NOMO-1 treated with dmso at 0.1 percent for 144 hours (cell line): Measurements from ENCODE around the gene CASK.
"Not testable (repeated sequence)": the region's sequence is repeated elsewhere in the genome, so short reads cannot be mapped to it uniquely, and the experiment has no call there.

ENCODE experiments used
- DNase-seq: peaks from one replicate; lab custom pipeline; 2025; ENCODE audit not compliant: unreplicated experiment; lab: John Stamatoyannopoulos, UW

Gene CASK

DNA sequence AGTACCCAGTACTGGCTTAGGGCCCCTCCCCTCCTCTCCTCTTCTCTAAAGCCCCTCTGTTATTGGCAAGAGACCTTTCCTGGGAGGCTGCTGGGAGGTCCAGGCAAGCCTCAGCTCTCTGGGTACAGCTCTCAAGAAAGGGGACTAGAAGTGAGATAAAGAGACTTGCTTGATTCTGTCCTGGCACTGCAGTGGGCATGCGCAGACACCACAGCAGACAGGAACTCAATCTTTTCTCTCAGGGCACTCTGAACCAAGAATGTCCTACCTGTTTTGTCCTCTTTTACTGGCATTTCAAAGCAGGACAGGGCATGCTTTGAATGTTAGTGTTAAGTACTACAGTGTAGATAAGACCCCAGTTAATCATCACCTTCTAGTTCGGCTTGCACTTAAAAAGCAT lies 401.3 kb downstream of the CASK start:
- DNase-seq = no peak

GRCh38 chrX:41519468-41519867 lies 403.9 kb downstream of the CASK start:
- no peak for DNase-seq

GRCh38 chrX:41518841-41519220 lies 404.5 kb downstream of the CASK start:
- DNase-seq = no peak

- no peak for DNase-seq
These were observed 405.1 kb downstream of the CASK start for GRCh38 chrX:41518127-41518840.

DNA sequence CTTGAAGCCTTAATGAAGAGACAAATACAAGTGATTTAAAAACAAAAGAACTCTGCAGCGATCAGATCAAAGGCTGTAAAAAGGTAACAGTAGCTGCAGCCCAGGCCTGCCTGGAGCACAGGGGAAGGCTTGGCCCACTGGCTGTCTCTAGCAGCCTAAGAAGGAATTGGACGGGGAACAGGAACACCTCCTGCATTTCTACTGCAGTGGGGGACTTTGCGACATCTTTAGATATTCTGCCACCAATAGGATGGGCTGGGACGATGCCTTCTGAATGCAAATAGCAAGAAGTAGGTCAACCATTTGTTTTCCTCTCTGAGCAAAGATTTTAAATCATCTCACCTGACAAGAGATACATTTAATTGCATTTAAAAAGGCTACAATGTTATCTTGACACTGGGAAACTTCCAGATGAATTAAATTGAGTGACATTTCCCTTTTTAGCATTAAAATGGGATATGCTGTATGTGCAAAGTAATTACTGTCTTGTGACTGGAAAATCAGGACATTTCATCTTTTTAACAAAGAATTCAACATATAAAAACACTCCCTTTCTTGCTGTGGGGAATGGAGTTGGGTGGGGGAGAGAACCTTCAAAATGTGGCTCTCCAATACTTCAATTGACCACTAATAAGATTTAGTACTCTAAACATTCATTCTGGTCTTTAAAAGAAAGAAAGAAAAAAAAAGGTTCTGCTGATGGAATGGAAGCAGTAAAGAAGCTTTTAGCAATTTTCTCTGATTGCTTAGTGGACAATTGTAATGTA lies 406.2 kb downstream of the CASK start:
- DNase-seq = no peak

DNA sequence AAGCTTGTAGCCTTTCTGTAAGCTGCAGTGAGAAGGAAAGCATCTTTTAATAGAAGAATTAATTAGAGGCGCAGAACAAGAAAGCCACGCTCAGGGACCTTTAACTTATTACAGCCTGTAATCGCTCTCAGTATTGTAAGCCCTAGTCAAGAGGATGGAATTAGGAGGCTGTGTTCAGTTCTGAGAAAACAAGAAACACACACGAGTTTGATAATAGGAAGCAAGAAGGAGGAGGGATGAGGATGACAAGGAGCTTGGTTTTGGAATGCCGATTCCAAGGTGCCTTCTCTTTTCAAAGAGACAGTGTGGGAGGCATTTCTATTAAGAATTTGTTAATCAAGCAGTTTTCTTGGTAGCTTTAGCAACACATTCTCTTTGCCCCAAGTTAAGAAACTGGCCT lies 406.9 kb downstream of the CASK start:
- DNase-seq = no peak

DNA sequence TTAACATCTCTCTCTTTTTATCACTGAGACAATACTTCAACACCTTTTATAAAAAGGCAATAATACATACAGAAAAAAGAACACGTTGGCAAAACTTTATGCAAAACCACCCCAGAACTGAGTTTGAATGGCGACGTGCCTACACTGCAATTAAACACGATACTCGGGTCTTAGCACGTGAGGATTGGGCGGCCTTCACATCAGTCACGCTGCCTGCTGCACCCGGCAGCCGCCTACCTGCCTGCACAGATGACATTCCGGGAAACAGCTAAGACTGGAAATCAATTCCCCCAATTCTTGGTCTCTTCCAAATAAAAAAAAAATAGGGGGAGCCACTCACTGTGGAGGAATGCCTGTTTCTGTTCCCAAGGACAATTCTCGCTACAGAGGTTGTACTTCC lies 408.0 kb downstream of the CASK start:
- DNase-seq = no peak

- DNase-seq = no peak
These were observed 409.2 kb downstream of the CASK start for GRCh38 chrX:41514179-41514578.

DNA sequence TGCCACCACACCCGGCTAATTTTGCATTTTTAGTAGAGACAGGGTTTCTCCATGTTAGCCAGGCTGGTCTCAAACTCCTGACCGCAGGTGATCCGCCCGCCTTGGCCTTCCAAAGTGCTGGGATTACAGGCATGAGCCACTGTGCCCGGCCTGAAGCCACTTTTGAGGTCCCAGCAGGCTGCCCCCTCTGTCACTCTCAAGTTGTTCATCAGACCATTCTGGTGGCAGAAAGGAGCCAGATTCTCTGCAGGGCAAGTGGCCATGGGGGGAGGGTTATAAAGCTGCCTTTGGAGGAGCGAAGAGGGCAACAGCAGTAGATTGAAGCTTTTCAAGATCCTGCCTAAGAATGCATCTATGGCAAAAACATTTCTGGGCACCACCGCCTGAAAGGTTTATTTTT lies 410.5 kb downstream of the CASK start:
- DNase-seq = not testable (repeated sequence)

GRCh38 chrX:41512394-41512793 lies 411.0 kb downstream of the CASK start:
- no peak for DNase-seq

DNA sequence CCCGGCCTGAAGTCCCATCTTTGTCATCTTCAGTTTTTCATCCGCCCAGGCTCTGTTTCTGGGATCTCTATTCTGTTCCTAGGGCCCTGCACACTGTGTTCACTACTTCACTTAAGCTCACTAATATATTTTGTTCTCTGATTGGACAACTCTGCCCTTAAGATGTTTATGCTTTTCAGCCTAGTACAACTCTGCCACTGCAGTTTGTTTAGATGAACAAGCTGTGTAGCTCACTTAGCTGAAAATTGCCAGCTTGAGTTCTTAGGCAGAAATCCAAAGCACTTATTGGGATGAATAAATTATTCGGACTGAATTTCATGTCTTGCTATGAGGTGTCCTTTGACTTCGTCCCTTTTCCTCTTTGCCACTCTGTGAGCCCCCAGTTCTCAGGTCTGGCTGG lies 415.4 kb downstream of the CASK start:
- no peak for DNase-seq

DNA sequence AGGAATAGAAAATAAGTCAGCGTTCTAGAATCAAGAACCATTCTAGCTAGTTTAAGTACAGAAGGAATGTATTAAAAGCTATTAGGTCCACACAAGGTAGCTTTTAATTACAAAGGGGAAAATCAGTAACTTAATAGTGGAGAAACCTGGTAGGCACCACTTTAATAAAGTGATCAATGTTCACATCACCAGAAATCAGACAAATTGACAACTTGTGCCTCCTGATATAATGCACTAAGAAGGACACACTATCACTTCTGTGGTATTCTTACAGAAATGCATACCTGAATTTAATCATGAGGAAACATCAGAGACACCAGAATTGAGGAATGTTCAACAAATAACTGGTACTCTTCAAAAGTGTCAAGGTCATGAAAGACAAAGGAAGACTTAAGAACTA lies 421.4 kb downstream of the CASK start:
- DNase-seq = no peak

- no peak for DNase-seq
These were observed 423.4 kb downstream of the CASK start for GRCh38 chrX:41499984-41500383.

DNA sequence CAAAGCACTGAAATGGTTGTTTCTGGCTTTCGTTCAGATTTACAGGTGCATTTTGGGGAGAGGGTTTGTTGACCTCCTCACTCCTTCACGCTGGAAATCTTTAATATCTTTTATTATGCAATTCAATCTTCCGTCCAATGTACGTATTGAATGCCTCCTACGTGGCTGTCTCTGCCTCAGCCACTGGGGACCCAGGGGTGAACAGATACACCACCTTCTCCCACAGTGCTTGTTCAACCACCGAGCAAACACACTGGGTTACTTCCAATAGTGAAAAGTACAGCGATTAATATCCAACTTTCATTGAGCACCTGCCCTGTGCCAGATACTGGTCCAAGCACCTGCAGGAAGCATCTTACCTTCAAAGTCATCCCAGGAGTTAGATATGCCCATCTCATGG lies 424.2 kb downstream of the CASK start:
- no peak for DNase-seq

DNA sequence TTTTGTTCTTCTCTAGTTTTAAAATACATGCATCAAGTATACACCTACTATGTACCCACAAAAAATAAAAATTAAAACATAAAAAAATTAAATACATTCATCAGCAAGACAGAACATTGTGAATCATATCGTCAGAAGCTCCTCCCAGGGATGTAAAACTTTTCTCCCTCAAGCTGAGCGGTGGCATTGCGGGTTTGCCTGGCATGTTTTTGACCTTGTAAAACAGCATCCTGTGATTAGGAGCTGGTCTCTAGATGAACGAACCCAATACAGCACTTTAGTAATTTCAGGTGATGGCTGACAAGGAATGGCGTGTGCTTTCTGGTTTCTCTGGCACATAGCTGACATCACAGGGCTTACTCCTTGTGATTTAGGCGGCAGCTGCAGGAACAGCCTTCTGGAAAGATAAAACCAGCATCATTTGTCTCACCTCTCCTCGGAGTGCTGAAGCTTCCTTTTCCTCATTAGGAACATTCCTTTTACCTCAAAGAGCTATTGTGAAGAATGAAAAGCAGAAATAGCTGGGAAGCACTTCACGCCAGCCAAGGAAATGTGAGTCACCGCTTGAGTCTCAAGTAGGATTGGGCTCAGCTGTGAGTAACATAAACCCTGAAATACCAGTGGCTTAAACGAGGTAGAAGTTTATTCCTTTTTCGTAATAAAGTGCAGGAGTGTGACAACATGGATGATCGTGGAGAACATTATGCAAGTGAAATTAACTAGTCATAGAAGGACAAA lies 431.9 kb downstream of the CASK start:
- DNase-seq = no peak

- DNase-seq = no peak
These were observed 432.9 kb downstream of the CASK start for GRCh38 chrX:41490446-41490845.

- no peak for DNase-seq
These were observed 441.1 kb downstream of the CASK start for GRCh38 chrX:41482154-41482850.

GRCh38 chrX:41481264-41482109 lies 441.9 kb downstream of the CASK start:
- DNase-seq = peak; percentile 20

- no peak for DNase-seq
These were observed 442.7 kb downstream of the CASK start for GRCh38 chrX:41480508-41481260.

- DNase-seq = no peak
These were observed 444.9 kb downstream of the CASK start for GRCh38 chrX:41478381-41478911.
